ENCODE measurements around the gene CPNE6. TPM values are rescaled to one million over a fixed set of nuclear protein-coding genes. Genes with fewer than 3 reads are reported as not detected.
"Not testable (repeated sequence)": the region's sequence is repeated elsewhere in the genome, so short reads cannot be mapped to it uniquely, and the experiment has no call there.

The CPNE6 gene
- total RNA-seq, 1 donor from 2014 or later = not detected

GRCh38 chr14:24038686-24039085, 32.7 kb upstream of the CPNE6 start:
- peaks cover 2% of the 10 kb centered on the region for H3K9me3 Mint-ChIP-seq
- no peak for DNase-seq (ENCODE audit: low spot score)
- H3K27me3 Mint-ChIP-seq (ENCODE audit: insufficient read depth, low read depth) = peaks cover 15% of the 10 kb centered on the region
- Histone ChIP-seq H3K4me1 (no peaks in the 10 kb centered on the region), H3K79me2 (ENCODE audit: low read depth) (no peaks in the 10 kb centered on the region), H3K36me3 (no peaks in the 10 kb centered on the region), H3K4me3 (no peak overlapping the region), H3K27me3 (peaks cover 3% of the 10 kb centered on the region), H3K9me3 (ENCODE audit: low read depth) (no peaks in the 10 kb centered on the region), H4K20me1 (ENCODE audit: low read depth) (no peaks in the 10 kb centered on the region), H3K27ac (no peak overlapping the region), H3K9ac (no peak overlapping the region), H3F3A (ENCODE audit: low read depth) (peaks cover 4% of the 10 kb centered on the region), H2AFZ (replicated peaks) (no peak overlapping the region), H3K4me2 (no peak overlapping the region)
- peaks cover 10% of the 10 kb centered on the region for H3K4me1 Mint-ChIP-seq
- H3K27ac Mint-ChIP-seq = no peak overlapping the region
- peak overlapping the region; percentile 41 for H3K4me3 Mint-ChIP-seq
- H3K36me3 Mint-ChIP-seq = no peaks in the 10 kb centered on the region
- TF ChIP-seq EZH2phosphoT487 (IDR thresholded peaks at IDR 0.05) (no peak), CTCF (IDR thresholded peaks at IDR 0.05) (no peak), EZH2 (IDR thresholded peaks at IDR 0.05) (no peak)

GRCh38 chr14:24040692-24041091, 30.7 kb upstream of the CPNE6 start:
- Histone ChIP-seq H3K4me2 (no peak overlapping the region), H3K9ac (no peak overlapping the region), H4K20me1 (ENCODE audit: low read depth) (no peaks in the 10 kb centered on the region), H3K27ac (no peak overlapping the region), H2AFZ (replicated peaks) (no peak overlapping the region), H3K79me2 (ENCODE audit: low read depth) (no peaks in the 10 kb centered on the region), H3K36me3 (no peaks in the 10 kb centered on the region), H3K27me3 (no peaks in the 10 kb centered on the region), H3K4me3 (no peak overlapping the region), H3K9me3 (ENCODE audit: low read depth) (no peaks in the 10 kb centered on the region), H3K4me1 (no peaks in the 10 kb centered on the region), H3F3A (ENCODE audit: low read depth) (peaks cover 4% of the 10 kb centered on the region)
- no peaks in the 10 kb centered on the region for H3K36me3 Mint-ChIP-seq
- no peaks in the 10 kb centered on the region for H3K9me3 Mint-ChIP-seq
- peaks cover 15% of the 10 kb centered on the region for H3K27me3 Mint-ChIP-seq (ENCODE audit: insufficient read depth, low read depth)
- H3K27ac Mint-ChIP-seq = no peak overlapping the region
- no peak overlapping the region for H3K4me3 Mint-ChIP-seq
- peaks cover 10% of the 10 kb centered on the region for H3K4me1 Mint-ChIP-seq
- TF ChIP-seq CTCF (IDR thresholded peaks at IDR 0.05) (no peak), EZH2 (IDR thresholded peaks at IDR 0.05) (no peak), EZH2phosphoT487 (IDR thresholded peaks at IDR 0.05) (no peak)
- no peak for DNase-seq (ENCODE audit: low spot score)

GRCh38 chr14:24042746-24043145, 28.6 kb upstream of the CPNE6 start:
- no peaks in the 10 kb centered on the region for H3K4me1 ChIP-seq
- H3K4me3 Mint-ChIP-seq = no peak overlapping the region
- peaks cover 12% of the 10 kb centered on the region for H3K27me3 Mint-ChIP-seq (ENCODE audit: insufficient read depth, low read depth)
- no peaks in the 10 kb centered on the region for H3K4me1 Mint-ChIP-seq
- H3K27ac ChIP-seq = no peak overlapping the region
- TF ChIP-seq EZH2phosphoT487 (IDR thresholded peaks at IDR 0.05) = no peak
- no peak for TF ChIP-seq EZH2 (IDR thresholded peaks at IDR 0.05)
- TF ChIP-seq CTCF (IDR thresholded peaks at IDR 0.05) = no peak
- no peaks in the 10 kb centered on the region for H3K9me3 Mint-ChIP-seq
- H3K4me3 ChIP-seq = no peak overlapping the region
- no peaks in the 10 kb centered on the region for H3K79me2 ChIP-seq (ENCODE audit: low read depth)
- no peak overlapping the region for H3K4me2 ChIP-seq
- H3K36me3 Mint-ChIP-seq = no peaks in the 10 kb centered on the region
- DNase-seq (ENCODE audit: low spot score) = no peak
- H3K27me3 ChIP-seq = no peaks in the 10 kb centered on the region
- H3K9ac ChIP-seq = no peak overlapping the region
- no peak overlapping the region for H3K27ac Mint-ChIP-seq
- H2AFZ ChIP-seq (replicated peaks) = no peak overlapping the region
- no peaks in the 10 kb centered on the region for H3F3A ChIP-seq (ENCODE audit: low read depth)
- no peaks in the 10 kb centered on the region for H3K9me3 ChIP-seq (ENCODE audit: low read depth)
- H3K36me3 ChIP-seq = no peaks in the 10 kb centered on the region
- no peaks in the 10 kb centered on the region for H4K20me1 ChIP-seq (ENCODE audit: low read depth)

- not testable (repeated sequence) for H3K4me3 ChIP-seq; H3K27me3 Mint-ChIP-seq (ENCODE audit: insufficient read depth, low read depth); H3K27ac Mint-ChIP-seq
These were observed 22.4 kb upstream of the CPNE6 start for GRCh38 chr14:24049002-24049401.

GRCh38 chr14:24050753-24051152, 20.6 kb upstream of the CPNE6 start:
- not testable (repeated sequence) for H3K79me2 ChIP-seq (ENCODE audit: low read depth); H2AFZ ChIP-seq (replicated peaks); H3K27me3 ChIP-seq; H3K9me3 Mint-ChIP-seq; H3K9me3 ChIP-seq (ENCODE audit: low read depth); H3K4me2 ChIP-seq; H4K20me1 ChIP-seq (ENCODE audit: low read depth); H3K27me3 Mint-ChIP-seq (ENCODE audit: insufficient read depth, low read depth); H3K27ac Mint-ChIP-seq; H3K4me1 ChIP-seq; H3K27ac ChIP-seq; H3F3A ChIP-seq (ENCODE audit: low read depth); H3K36me3 Mint-ChIP-seq; H3K36me3 ChIP-seq; H3K9ac ChIP-seq; DNase-seq (ENCODE audit: low spot score); H3K4me3 ChIP-seq
- Mint-ChIP-seq H3K4me3 (peak overlapping the region; percentile 84), H3K4me1 (peaks cover 13% of the 10 kb centered on the region)

More at GRCh38 chr14:24049002-24049401, 22.4 kb upstream of the CPNE6 start:
- H3K36me3 ChIP-seq; H3K36me3 Mint-ChIP-seq; H3K4me1 ChIP-seq; DNase-seq (ENCODE audit: low spot score); H3K79me2 ChIP-seq (ENCODE audit: low read depth); H3K9me3 ChIP-seq (ENCODE audit: low read depth); H4K20me1 ChIP-seq (ENCODE audit: low read depth); H3K27me3 ChIP-seq; H3K4me2 ChIP-seq; H3K9ac ChIP-seq; H2AFZ ChIP-seq (replicated peaks); H3F3A ChIP-seq (ENCODE audit: low read depth); H3K27ac ChIP-seq; H3K9me3 Mint-ChIP-seq; H3K4me3 Mint-ChIP-seq: not testable (repeated sequence)
- H3K4me1 Mint-ChIP-seq = peaks cover 13% of the 10 kb centered on the region
